HepG2 (cell line): ENCODE measurements around the gene KLF16. TPM values are rescaled to one million over a fixed set of nuclear protein-coding genes. Genes with fewer than 3 reads are reported as not detected.

Experiments used
- ATM ChIP-seq: fragments of 450-650 bp; IDR thresholded peaks from 2 replicates; pipeline ENCODE4 v1.7.1; 2017; ENCODE audit warnings: mild to moderate bottlenecking, borderline replicate concordance
- BRD4 ChIP-seq: sonication (generic); formaldehyde crosslinking; IDR thresholded peaks from 2 replicates; pipeline ENCODE4 v1.4.0; 2020; ENCODE audit warnings: missing genetic modification reagents
- CAMTA2 ChIP-seq: sonication (generic); formaldehyde crosslinking; IDR thresholded peaks from 2 replicates; pipeline ENCODE4 v1.4.0; 2020; ENCODE audit warnings: mild to moderate bottlenecking, missing genetic modification reagents, borderline replicate concordance
- CBX1 ChIP-seq: IDR thresholded peaks from one replicate; pipeline ENCODE4 v1.6.1; 2016; ENCODE audit warnings: antibody characterized with exemption, low read depth
- FOXP4 ChIP-seq: sonication (generic); formaldehyde crosslinking; IDR thresholded peaks from 2 replicates; pipeline ENCODE4 v1.4.0; 2020; ENCODE audit warnings: missing genetic modification reagents
- GABPB1 ChIP-seq: IDR thresholded peaks from 2 replicates; pipeline ENCODE4 v1.6.1; 2016; ENCODE audit warnings: mild to moderate bottlenecking, missing genetic modification reagents, moderate library complexity, missing compliant biosample characterization
- MTA3 ChIP-seq: sonication (generic); formaldehyde crosslinking; IDR thresholded peaks from 2 replicates; pipeline ENCODE4 v1.4.0; 2020; ENCODE audit warnings: missing genetic modification reagents
- MTF2 ChIP-seq: sonication (generic); formaldehyde crosslinking; IDR thresholded peaks from 2 replicates; pipeline ENCODE4 v1.5.0; 2020; ENCODE audit warnings: missing genetic modification reagents, borderline replicate concordance
- POLR2A ChIP-seq, 2 experiments: IDR thresholded peaks; 2 replicates each; pipeline ENCODE4 v1.6.1; 2011; ENCODE audit warnings: low read depth in 2 of 2, low read length in 2 of 2, mild to moderate bottlenecking in 1 of 2, moderate library complexity in 1 of 2; ENCODE audit not compliant: insufficient read depth in 1 of 2
- POLR2G ChIP-seq: fragments of 200-400 bp; formaldehyde crosslinking; IDR thresholded peaks from 2 replicates; pipeline ENCODE4 v1.6.1; 2018; ENCODE audit warnings: mild to moderate bottlenecking, low read depth, low read length, moderate library complexity
- RORA ChIP-seq: sonication (generic); formaldehyde crosslinking; IDR thresholded peaks from 2 replicates; pipeline ENCODE4 v1.5.0; 2020; ENCODE audit warnings: mild to moderate bottlenecking, missing genetic modification reagents, moderate library complexity
- SIX4 ChIP-seq: sonication (generic); formaldehyde crosslinking; IDR thresholded peaks from 2 replicates; pipeline ENCODE4 v1.4.0; 2020; ENCODE audit warnings: missing genetic modification reagents
- TBP ChIP-seq: sonication (generic); formaldehyde crosslinking; IDR thresholded peaks from 2 replicates; pipeline ENCODE4 v1.5.0; 2020; ENCODE audit warnings: missing genetic modification reagents
- ZBTB2 ChIP-seq: sonication (generic); formaldehyde crosslinking; IDR thresholded peaks from 2 replicates; pipeline ENCODE4 v1.8.0; 2022; ENCODE audit warnings: low read depth, missing genetic modification reagents
- ZFP62 ChIP-seq: sonication (generic); formaldehyde crosslinking; IDR thresholded peaks from 2 replicates; pipeline ENCODE4 v1.4.0; 2020; ENCODE audit warnings: missing genetic modification reagents
- ZMYM2 ChIP-seq: sonication (generic); formaldehyde crosslinking; IDR thresholded peaks from 2 replicates; pipeline ENCODE4 v1.8.0; 2022; ENCODE audit warnings: mild to moderate bottlenecking, missing genetic modification reagents
- ZNF512B ChIP-seq: sonication (generic); formaldehyde crosslinking; IDR thresholded peaks from 2 replicates; pipeline ENCODE4 v1.5.1; 2020; ENCODE audit warnings: missing genetic modification reagents, mild to moderate bottlenecking, borderline replicate concordance
- ZNF546 ChIP-seq: sonication (generic); formaldehyde crosslinking; conservative IDR thresholded peaks from 2 replicates; pipeline ENCODE4 v1.8.1; 2023; ENCODE audit warnings: mild to moderate bottlenecking, missing genetic modification reagents
- ZNF740 ChIP-seq: sonication (generic); formaldehyde crosslinking; IDR thresholded peaks from 2 replicates; pipeline ENCODE4 v1.4.0; 2020; ENCODE audit warnings: missing genetic modification reagents
- ZNF749 ChIP-seq: sonication (generic); formaldehyde crosslinking; IDR thresholded peaks from 2 replicates; pipeline ENCODE4 v1.8.0; 2022; ENCODE audit warnings: mild to moderate bottlenecking, missing genetic modification reagents, moderate library complexity, borderline replicate concordance
- ZSCAN12 ChIP-seq: sonication (generic); formaldehyde crosslinking; IDR thresholded peaks from 2 replicates; pipeline ENCODE4 v1.9.0; 2021; ENCODE audit warnings: mild to moderate bottlenecking, missing genetic modification reagents
- ZSCAN22 ChIP-seq: sonication (generic); formaldehyde crosslinking; IDR thresholded peaks from 2 replicates; pipeline ENCODE4 v1.4.0; 2020; ENCODE audit warnings: mild to moderate bottlenecking, missing genetic modification reagents
- polyA plus RNA-seq, 8 experiments: library from polyadenylated mRNA; depleted of rRNA in 3 of 8; stranded (reverse) in 7 of 8; unstranded in 1 of 8; fragments of >200 nt; fragmentation: Illumina TruSeq in 4 of 8; extraction: Trizol in 4 of 8; gene quantifications; 2 replicates each; pipeline versions ENCODE4 v1.2.1 to v1.2.3, GENCODE V29; 2011 to 2016; ENCODE audit warnings: low read depth in 4 of 8, missing spikeins in 1 of 8, mixed read lengths in 1 of 8; ENCODE audit not compliant: insufficient read depth in 1 of 8
- total RNA-seq, 5 experiments: library from RNA; depleted of rRNA; stranded (reverse); fragments of >200 nt; fragmentation: Illumina TruSeq; extraction: Trizol; gene quantifications; 2 replicates each; pipeline ENCODE4 v1.2.3, GENCODE V29; 2016; ENCODE audit warnings: low read depth in 1 of 5

KLF16 gene
- total and polyA plus RNA-seq, 2 of the 13 experiments (the other 11 are each of a cell fraction or from before 2014, with no cell fraction given): 3.5 to 6.7 TPM

GRCh38 chr19:1905110-1905862 is 41.9 kb upstream of the KLF16 start, which contains the start of the genes ADAT3 and SCAMP4 (continued):
- no peak for TF ChIP-seq ZSCAN12
- TF ChIP-seq BRD4: no peak
- no peak; the same call in 1 of the 2 replicates for TF ChIP-seq ZBTB2
- TF ChIP-seq ZMYM2: no peak
- peak; percentile 65 to 84 for TF ChIP-seq POLR2A (IDR thresholded peaks at IDR 0.05; ENCODE audit: insufficient read depth in 1 of 2, low read depth in 2 of 2, low read length in 2 of 2)
- TF ChIP-seq CAMTA2: no peak
- TF ChIP-seq ZNF740 (CRISPR knock-in tag): no peak
- no peak for TF ChIP-seq TBP
- TF ChIP-seq ZNF512B (CRISPR knock-in tag): no peak
- no peak; the same call in 1 of the 2 replicates for TF ChIP-seq FOXP4 (CRISPR knock-in tag)
- no peak for TF ChIP-seq ZNF749 (CRISPR knock-in tag)
- TF ChIP-seq ZNF546 (CRISPR knock-in tag): no peak
- TF ChIP-seq CBX1: peak; percentile 19
- TF ChIP-seq ZSCAN22 (CRISPR knock-in tag): no peak
- no peak for TF ChIP-seq MTF2
- TF ChIP-seq SIX4 (CRISPR knock-in tag): 0 out of 2 replicates have a peak, but pooled peaks have one; percentile 37
- TF ChIP-seq POLR2G: peak; percentile 85
- no peak for TF ChIP-seq ZFP62 (CRISPR knock-in tag)
- TF ChIP-seq MTA3 (CRISPR knock-in tag): no peak
- TF ChIP-seq ATM: no peak
- TF ChIP-seq GABPB1 (CRISPR knock-in tag): peak; percentile 94
- TF ChIP-seq RORA (CRISPR knock-in tag): no peak
